HG03469 (cell line): Measurements from ENCODE around the gene ZNF652.
"Not testable (repeated sequence)": the region's sequence is repeated elsewhere in the genome, so short reads cannot be mapped to it uniquely, and the experiment has no call there.

Experiments used
- ATAC-seq: cut with Tn5 transposase; IDR thresholded peaks from one replicate; pipeline ENCODE4 v1.9.1; 2021; ENCODE audit warnings: mild to moderate bottlenecking, moderate library complexity, moderate number of reproducible peaks; ENCODE audit not compliant: unreplicated experiment

ZNF652 gene

DNA sequence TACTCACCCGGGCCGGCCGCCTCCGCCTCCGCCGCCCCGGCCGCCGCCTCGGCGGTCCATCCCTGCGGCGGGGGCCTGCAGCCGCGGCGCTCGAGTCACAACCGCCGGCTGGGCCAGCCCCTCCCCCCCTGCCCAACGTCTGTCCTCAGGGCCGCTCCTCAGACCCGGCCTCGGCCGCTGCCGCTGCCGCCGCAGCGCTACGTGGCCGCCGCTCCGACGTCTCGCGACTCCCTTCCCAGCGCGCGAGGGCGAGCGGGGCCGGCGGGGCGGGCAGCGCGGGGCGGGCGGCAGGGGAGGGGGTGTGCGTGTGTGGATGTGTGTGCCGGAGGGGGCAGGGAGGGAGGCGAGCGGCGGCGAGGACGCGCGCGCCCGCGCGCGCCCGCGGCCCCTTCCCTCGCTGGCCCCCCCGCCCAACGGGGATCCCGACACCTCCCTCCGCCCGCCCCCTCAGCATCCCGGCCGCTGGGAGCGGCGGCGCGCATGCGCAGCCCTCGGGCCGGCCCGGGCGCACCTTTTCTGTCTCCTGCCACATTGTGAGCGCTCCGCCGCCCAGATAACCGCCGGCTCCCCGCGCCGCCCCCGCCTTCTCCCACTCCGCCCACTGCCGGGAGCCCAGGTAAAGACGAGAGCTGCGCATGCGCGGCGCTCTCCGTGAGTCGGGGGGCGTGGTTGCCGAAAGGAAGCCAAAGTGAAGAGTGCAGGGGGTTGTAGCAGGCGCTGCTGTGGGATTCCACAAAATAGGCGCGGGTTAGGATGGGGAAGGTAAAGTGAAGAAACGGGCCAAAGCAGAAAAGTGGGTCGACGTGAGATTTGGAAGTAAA, at the start of gene ZNF652:
Gene ZNF652, minus strand, starts transcription at position 349 of the 821 bp plus-strand sequence. CDS start 44,525 bp downstream, outside the sequence.
- peak; percentile 35 for ATAC-seq

- no peak for ATAC-seq
Observed at GRCh38 chr17:49409066-49409465, 47.0 kb upstream of the ZNF652 start.

DNA sequence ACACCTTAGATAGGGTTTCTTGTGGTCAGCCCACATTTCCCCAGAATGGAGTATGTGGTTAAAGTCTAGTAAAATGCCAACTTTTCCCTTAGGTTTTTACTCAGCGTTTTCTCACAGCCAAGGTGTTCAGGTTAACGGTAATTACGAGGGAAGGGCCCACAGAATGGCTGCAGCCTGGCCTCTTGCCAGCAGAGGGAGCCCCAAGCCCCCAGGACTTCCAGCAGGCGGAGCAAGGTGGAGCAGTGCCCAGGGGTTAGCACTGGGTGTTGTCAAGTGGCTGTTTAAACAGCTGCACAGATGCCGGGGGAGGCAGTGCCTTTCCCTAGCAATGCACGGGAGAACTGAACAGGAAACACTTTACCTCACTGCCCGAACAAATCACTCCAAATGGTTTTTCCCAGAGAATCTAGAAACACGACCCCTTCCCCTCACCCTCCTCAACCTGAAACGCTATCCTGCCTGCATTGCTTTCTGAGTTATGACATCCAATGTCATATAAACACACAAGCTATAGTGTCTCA, 46.0 kb upstream of the ZNF652 start:
- no peak for ATAC-seq

DNA sequence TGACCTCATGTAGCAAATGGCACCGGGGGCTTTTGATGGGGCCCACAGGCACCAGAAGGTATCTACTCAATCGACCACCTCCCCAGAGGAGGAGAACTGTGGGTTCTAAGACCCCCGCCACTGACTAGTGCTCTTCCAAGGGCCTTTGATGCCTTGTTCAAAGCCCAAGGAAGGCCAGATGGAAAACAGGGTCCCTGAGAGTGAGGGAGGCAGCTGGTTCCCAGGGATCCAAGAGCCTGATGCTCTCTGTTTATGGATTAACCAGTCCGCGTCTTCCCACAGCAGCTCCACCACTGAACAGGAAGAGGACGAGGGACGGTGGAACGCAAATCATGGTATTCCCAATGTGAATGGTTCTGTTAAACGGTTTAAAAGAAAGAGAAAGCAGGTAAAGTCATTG, 45.0 kb upstream of the ZNF652 start:
- no peak for ATAC-seq

GRCh38 chr17:49406421-49407061, 44.5 kb upstream of the ZNF652 start:
- ATAC-seq: no peak

GRCh38 chr17:49404906-49405305, 42.9 kb upstream of the ZNF652 start:
- no peak for ATAC-seq

- ATAC-seq: no peak
Observed at GRCh38 chr17:49404361-49404760, 42.3 kb upstream of the ZNF652 start.

GRCh38 chr17:49403514-49404289, 41.7 kb upstream of the ZNF652 start:
- no peak for ATAC-seq

DNA sequence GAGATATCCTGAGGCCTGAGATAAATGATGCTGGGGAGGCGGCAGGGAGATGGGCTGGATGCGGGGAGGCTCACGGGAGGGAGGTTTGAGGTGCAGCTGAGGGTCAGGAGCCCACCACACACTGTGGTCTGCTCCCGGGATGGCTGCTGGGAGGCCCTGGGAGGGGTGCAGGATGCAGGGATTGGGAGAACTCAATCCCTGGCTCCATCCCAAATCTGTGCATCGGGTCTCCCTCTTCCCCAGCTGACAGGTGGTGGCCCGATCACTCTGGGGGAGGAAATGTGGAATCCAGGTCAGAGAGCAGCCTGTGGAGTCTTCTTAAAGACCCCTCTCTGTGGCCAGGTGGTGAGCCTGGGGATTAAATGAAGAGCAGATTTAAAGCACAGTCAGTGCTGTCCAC, 40.7 kb upstream of the ZNF652 start:
- no peak for ATAC-seq

DNA sequence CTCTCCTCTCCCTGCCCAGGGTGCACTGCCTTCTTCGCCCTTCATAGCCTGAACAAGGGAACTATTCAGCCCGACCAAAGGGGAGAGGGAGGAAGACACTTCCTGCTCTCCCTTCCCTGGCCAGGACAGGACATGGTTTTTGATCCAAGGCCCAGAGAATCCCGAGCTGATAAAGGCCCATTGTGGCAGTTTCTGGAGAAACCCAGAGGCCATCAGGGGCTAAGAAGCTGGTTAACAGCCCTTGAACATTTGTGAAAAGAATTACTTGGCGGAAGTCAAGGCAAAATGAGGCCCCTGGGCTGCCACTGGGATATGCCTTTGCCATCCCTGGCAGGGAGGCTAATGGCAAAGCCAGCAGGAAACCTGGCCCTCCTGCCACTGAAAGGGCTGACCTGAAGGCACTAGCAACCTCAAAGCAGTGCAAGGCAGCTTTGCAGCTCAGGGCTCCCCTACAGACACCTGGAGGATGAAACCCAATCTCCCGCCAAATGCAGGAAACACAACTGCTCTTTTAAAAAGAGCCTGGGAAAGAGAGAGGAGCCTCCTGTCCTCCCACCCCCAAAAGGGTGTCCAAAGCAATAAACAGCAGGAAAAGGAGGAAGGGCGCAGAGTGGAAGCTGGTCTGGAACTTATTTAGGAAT, 40.0 kb upstream of the ZNF652 start:
- no peak for ATAC-seq

GRCh38 chr17:49399995-49400394, 37.9 kb upstream of the ZNF652 start:
- ATAC-seq: no peak

GRCh38 chr17:49397586-49397985, 35.5 kb upstream of the ZNF652 start:
- no peak for ATAC-seq

DNA sequence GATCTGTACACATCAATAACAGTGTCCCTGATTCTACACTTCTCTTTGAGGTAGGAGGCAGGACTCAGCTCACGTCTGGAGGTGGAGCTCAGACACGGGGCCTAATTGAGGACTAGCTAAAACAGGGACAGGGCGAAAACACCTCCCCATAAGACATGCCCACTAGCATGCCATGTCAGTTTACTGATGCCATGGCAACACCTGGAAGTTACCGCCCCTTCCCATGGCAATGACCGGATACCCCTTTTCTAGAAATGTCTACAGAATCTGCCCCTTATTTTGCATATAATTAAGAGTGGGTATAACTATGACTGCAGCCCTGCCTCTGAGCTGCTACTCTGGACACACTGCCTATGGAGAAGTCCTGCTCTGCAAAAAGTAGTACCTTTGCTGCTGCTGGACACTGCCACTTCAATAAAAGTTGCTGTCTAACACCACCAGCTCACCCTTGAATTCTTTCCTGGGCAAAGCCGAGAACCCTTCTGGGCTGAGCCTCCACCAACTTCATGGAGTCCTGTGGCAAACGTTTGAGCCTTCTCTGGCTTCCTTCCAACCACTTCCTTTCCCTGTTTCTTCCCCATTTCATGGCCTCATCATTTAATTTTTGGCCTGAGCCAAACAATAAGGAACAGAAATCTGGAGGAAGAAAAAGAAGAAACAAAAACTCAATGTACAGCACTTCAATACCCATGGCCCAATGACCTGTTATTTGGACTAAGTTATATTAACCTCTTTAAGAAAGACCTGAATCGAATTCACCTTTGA, 31.6 kb upstream of the ZNF652 start:
- no peak for ATAC-seq

- ATAC-seq: no peak
Observed at GRCh38 chr17:49390548-49391324, 28.7 kb upstream of the ZNF652 start.

- not testable (repeated sequence) for ATAC-seq
Observed at GRCh38 chr17:49389514-49390347, 27.7 kb upstream of the ZNF652 start.

DNA sequence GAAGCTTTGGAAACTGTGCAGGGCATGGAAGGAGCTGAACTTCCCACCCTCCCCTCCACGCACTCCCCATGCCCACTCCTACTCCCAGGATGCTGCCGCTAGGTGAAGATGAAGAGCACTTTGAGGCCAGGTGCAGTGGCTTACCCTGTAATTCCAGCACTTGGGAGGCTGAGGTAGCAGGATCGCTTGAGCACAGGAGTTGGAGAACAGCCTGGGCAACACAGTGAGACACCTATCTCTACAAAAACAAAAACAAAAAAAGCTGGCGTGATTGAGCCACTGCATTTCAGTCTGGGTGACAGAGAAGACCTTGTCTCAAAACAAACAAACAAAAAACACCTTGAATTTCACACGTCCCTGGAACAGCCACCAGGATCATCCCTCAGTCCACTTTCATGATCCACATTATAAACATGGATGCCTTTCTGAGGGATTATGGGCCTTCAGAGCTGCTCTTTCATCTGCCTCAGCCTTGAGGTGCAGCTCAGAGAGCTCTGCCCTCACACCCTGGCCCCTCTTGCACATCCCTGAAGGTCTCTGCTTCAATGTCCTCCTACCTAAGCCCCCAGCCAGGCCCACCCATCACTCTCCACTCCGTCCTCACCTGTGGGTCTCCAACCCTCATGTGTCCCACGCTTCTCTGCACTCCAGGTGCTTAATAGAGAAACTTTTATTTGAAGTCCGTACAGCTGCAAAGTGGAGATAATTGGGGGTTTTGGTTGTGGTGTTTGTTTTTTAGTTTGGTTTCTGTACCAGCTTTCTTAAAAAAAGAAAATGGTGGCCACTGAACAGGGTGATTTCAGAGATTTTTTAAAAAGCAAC, 26.9 kb upstream of the ZNF652 start:
- ATAC-seq: no peak

- no peak for ATAC-seq
Observed at GRCh38 chr17:49388290-49388640, 26.2 kb upstream of the ZNF652 start.
